HG03066 (cell line): ENCODE measurements around the gene SOX18.

Experiments used
- ATAC-seq: cut with Tn5 transposase; IDR thresholded peaks from one replicate; pipeline ENCODE4 v1.9.1; 2021; ENCODE audit warnings: low read depth; ENCODE audit not compliant: unreplicated experiment

SOX18 gene

DNA sequence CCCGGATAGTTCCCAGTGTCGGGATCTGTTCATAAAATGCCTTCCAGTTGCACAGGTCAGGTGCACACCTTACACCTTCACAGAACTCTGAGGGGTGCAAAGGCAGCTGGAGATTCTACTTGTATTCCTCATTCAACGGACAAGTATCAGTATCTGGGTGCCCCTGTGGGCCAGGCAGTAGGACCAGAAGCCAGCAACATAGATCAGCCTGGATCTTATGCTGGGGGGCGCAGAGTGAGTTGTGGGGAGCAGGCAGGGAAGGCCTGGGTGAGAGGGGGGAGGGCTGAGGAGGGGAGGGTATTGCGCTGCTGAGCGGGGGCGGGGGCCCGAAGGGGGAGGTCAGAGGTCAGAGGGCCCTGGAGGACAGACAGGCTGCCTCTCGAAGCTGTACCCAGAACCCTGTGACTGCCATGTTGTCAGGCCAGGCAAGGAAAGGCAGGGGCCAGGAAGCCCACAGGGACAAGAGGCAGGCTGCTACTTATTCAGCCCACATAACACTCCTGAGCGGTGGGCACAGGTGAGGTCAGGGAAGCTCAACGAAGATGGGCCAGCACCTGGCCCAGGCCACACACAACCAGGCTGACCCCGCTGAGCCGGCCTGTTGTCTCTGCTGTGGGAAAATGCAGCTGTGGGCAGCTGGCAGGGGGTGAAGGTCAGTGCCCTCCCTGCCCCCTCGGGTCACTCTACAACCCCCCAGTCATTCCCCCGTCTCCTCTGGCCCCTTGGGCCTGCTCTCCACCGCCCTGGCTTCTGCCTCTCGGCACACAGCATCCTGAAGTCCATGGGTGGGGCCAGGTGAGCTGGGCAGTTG is 31.6 kb upstream of the SOX18 start:
- ATAC-seq: no peak

DNA sequence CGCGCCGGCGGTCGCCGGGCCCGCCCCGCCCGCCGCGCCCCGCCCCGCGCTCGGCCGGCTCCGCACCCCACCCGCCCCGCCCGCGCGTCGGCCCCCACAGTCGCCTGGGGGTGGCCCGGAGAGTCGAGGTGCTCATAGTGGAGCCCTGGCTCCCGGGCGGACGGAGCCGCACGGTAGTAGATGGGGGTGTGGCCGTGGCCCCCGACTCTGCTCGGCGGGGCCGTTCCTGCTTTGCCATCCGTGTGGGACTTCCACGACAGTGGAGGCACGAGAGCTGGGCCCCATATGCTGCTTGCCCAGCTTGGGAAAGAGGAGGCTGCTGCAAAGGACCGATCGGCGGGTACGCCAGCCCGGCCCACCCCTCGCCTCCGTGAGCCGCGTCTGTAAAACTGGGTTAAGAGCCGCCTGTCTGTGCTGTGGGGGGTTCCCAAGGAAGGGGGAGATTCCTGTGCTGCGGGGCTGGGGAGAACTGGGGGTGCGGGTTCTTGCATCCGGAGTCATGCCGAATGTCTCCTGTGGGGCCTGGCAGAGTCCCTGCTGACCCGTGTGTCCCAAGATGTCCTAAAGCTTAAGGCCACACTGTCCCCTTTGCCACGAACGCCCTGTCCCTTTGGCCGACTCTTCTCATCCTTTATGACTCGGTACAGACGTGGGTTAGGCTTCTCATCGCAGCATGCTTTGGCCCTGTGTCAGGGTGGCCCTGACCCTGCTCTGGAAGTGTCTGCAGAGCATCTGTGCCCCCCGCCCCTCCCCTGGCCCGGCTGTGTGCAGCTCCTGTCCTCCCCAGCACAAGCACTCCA is 30.8 kb upstream of the SOX18 start, which contains the start of gene OPRL1:
Gene OPRL1, plus strand, starts transcription at position 70 of the 800 bp plus-strand sequence. CDS start 12,639 bp downstream, outside the sequence.
- no peak for ATAC-seq

DNA sequence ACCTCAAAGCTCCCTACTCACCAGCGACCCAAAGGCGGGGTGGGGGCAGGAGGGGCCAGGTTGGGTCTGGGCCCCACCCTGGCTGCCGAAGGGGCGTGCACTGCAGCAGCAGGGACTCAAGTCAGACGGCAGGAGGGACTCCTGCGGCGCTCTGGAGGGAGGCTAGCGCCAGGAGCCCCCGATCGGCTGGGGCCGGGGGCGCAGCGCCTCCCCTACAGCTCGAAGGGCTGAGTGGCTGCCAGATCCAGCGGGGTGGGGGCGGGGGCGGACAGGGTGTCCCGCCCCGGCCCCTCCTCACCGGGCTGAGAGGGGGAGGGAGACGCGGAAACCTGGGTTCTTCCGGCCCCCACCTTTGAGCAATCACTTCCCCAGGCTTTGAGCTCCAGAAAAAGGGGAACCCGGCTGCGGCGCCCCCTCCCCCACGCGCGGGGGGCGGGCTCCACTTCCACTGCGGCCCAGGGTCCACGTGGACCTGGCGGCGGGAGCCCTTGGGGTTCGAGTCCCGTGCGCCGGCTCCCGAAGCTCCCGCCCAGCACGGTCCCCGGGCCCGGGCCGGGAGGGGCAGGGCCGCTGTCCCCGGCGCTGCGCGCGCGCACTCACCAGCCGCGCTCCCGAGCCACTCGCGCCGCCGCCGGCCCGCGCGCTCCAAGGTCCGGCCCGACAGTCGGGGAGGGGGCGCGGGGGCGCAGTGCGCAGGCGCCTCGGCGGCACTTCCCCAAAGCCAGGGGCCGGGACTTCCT is 30.0 kb upstream of the SOX18 start, which contains the start of gene RGS19:
Gene RGS19, minus strand, starts transcription at position 246 of the 740 bp plus-strand sequence. CDS start 2,632 bp downstream, outside the sequence.
- no peak for ATAC-seq

DNA sequence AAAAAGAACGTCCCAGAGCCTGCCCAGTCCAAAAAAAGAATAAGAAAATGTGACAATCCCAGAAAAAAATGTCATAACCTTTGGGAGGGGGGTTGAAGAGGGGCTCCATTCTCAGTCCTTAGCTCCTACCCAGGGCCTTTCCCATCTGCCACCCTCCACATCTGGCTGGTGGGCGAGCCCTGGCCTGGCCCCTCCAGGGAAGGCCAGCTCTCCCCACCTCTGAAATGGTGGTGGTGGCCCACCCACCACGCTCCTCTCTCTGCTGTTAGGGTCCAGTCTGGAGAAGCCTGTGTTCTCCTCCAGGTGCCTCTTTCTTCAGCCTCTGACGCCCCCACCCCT is 29.5 kb upstream of the SOX18 start:
- no peak for ATAC-seq

DNA sequence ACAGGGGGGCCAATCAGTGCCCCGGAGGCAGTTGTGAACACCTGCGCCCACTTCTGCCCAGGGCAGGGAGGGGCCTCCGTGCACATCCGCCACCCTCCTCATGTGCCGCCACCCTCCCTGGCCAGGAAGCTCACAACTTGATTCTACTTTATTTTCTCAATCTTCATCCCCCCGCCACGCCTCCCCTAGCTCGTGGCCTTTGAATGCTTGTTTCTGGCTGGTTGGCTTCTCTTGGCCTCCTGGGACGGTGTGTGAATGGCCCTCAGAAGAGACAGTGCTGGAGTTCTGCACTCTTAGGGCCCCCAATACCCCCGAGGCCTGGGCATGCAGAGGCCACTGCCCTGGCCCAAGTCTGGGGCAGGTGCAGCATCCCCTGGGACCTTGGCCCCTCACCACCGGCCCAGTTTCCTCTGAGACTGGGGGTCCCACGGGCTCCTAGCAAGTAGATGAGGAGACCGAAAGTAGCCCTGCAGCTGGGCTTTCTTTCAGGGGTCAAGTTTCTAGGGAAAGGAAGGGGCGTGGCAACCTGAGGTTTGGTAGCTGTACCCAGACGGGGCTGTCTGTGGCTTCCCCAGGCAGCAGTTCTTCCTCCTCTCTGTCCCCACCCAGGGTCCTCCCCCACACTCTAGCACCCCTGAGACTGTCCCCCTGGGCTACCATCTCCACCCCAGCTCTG is 28.6 kb upstream of the SOX18 start:
- no peak for ATAC-seq

DNA sequence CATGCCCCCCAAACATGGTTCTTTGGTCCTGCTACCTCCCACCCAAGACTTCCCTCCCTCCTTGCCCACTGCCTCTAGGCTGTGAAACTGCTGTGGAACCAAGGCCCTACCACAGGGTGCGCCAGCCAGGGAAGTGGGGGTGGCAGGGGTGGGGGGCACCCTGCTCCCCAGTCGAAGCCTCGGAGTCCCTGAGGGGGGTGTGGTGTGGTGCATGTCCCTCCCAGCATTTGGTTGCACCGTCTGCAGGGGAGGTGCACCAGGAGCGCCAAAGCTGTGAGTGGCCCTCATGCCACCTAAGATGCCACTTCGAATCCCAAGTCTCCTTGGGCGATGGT is 28.1 kb upstream of the SOX18 start:
- no peak for ATAC-seq

DNA sequence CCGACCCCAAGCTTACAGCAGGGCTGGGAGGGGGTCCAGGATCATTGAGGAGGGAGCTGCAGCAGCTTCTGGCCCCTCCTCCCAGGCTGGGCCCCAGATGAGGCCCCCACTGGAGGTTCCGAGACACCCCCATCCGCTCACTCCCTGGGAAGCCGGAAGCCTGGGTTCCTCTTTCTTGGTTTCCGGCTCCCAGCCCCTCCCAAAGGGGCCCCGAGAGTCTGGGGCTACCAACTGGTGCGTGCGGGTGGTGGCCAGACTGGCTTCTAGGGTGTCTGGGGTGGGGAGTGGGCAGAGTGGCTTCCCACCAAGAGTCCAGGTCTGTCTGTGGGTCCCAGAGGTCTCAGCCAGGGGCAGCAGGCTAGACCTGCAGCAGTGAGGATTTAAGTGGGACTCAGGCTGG is 27.7 kb upstream of the SOX18 start:
- no peak for ATAC-seq

DNA sequence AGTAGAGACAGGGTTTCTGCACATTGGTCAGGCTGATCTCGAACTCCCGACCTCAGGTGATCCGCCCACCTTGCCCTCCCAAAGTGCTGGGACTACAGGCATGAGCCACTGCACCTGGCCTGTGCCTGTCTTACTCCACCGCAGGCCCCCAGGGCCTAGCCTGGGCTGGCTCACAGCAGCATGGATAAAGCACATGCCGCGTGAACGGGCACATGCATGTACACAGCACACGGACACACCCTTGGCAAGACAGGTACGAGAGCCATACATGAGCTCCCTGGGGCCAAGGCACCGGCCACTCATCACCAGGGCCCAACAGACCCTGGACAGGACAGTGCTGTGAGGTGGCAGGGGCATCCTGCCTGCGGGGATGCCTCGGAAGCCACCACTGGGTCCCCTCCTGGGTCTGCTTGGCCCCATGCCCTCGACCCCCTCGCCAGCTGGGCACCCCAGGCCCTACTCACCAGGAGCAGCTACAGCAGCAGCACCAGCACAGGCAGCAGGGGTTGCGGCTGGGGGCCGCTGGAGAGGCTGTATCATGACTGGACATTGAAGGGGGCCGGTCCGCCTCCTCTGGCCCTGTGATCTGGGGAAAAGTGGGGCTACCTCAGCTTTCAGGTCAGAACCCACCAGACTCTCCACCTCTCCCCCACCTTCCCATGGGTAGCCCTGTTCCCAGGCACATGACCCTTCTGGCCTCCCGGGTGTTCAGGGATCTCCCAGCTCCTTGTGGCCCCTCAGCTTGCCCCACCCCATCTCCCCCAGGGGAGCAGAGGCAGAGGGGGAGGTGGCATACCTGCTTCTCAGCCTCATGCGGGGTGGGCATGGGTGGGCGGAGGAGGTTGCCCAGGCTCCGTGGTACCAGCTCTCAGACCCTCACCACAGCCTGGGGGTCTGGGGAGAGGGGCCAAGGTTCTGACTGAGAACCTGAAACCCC is 26.9 kb upstream of the SOX18 start:
- ATAC-seq: no peak

DNA sequence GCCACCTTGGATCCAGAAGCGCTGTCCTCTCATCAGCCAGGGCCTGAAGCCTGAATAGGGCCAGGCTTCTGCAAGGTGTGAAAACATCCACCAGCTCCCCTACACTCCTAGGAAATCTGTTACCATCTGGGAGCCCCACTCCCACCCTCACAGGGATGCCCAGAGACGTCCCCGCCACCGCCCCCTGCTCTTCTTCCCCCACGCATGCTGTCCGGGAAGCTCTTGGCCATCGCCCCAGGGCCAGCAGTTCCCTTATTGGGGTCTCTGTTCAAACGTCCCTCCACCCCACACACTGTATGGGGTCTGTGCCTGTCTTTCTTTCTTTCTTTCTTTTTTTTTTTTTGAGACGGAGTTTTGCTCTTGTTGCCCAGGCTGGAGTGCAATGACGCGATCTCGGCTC is 26.1 kb upstream of the SOX18 start:
- no peak for ATAC-seq

DNA sequence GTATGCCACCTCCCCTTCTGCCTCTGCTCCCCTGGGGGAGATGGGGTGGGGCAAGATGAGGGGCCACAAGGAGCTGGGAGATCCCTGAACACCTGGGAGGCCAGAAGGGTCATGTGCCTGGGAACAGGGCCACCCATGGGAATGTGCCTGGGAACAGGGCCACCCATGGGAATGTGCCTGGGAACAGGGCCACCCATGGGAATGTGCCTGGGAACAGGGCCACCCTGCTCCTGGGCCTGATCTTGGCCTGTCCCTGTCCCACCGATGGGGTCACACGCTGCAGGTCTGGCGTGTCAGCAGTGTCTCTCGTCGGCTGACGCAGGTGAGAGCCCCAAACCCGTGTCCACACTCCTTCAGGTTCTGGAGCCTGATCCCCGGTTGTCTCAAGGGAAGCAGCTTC is 25.5 kb upstream of the SOX18 start:
- no peak for ATAC-seq

DNA sequence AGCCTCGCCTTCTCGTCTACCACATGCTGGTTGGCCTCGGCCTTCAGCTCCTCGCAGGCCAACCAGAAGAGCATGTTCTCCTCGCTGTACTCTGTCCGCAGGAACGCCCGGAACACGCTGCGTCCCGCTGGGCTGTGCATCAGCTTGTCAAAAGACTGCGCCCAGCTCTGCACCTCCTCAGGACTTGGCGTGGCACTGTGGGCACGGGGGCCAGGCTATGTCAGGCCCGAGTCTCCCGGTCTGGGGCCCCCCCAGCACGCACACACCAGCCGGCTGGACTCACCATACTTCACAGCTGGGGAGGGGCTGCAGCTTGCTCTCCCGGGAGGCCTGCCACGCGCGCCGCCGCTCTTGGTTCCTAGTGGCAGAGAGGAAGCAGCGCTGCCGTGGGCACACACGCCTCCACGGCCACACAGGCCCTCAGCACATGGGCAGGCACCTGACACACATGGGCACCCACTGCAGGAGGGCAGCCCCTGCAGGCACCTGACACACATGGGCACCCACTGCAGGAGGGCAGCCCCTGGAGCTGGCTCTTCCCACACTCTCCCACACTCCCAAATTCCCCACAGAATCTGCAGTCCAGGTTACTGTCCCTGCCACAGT is 24.8 kb upstream of the SOX18 start:
- ATAC-seq: no peak

DNA sequence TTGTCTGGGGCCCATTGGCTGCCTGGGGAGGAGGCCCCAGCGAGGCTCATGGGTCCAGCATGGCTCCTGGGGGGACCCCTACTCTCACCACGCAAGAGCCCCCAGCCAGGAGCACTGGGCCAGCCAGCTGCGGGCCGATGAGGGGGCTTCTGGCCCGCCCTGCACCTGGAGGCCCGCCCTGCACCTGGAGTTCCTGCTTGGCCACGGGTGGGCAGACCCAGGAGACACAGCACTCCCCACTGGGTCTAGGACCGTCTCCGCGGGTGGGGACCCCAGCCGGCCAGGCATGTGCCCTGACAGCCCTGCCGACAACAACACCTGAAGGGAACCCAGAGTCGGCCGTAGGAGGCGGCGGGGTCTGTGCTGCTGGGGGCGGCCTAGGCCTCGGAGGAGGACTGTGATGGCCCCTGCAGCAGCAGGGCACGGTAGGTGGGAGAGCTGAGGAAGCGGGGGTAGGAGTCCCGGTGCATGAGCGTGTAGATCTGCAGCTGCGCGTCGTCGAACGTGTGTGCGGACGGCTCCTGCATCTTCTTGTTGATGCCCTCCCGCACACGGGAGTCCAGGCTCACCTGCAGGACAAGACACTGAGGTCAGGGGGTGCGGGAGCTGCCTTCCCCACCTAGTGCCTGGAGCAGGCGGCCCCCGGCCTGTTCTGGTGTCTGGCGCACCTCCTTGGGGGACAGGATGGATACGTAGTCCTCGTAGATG is 24.2 kb upstream of the SOX18 start:
- no peak for ATAC-seq

DNA sequence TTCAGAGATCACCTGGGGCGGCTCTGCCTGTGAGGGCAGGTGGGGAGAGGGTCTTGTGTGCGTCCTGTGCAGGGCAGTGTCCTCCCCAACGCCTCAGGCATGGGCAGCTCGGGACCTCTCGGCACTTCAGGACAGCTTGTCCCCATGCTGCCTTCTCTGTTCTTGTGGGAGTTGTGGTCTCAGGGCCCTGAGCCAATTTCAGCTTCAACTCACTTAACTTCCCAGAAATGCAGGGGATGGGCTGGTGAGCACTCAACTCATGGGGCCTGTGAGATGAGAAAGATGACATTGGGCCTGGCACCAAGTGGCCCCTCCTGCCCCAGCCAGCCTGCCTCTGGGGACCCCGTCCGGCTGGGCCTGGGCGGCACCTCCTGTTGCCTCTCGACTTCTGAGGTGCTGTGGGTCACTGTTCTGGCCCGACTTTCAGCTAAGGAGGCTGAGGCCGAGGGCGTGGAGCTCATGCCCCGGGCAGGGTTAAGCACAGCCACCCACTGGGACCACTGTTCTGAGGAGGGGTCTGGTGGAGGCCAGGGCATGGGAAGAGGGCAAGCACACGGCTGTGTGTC is 23.1 kb upstream of the SOX18 start:
- ATAC-seq: no peak

DNA sequence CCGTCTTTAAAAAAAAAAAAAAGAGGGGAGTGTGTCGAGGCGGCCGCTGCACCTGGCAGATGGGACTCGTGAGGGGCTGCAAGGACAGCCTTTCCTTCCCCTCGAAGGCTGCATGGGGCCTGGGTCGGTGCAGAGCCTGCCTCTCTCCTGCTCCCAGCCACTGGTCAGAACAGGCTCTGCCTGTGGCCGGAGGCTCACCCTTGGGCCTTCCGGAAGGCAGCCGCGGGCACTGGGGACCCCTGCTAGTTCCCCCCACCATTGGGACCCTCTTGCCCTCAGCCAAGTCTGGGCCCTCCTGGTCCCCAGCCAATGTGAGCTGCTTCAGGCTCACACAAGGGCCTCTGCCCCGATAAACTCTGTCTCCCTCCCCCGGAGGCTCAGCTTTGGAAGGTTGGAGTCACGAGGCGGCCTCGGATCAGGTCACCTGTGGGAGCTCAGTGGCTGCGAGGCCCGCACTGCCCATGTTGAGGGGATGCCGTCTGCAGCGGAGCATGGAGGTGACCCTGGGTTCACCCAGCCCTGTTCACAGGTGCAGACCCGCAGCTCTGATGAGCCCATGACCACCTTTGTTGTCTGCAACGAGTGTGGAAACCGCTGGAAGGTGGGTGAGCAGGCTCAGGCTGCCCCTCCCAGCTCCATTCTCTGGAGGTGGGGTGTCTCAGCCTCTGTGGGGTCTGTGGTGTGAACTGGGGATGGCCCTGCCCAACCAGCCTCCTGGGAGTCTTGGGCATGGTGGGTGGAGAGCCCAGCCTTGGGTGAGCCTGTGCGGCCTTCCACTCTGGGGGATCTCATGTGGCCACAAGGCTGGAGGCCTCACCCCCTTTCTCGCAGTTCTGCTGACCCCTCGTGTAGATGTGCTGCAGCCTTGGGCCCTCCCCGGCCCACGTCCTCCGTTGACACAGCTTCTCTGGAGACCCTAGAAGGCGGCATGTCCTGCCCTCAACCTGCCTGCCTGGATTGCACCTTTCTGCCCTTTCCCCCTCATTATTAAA is 22.2 kb upstream of the SOX18 start:
- ATAC-seq: no peak

DNA sequence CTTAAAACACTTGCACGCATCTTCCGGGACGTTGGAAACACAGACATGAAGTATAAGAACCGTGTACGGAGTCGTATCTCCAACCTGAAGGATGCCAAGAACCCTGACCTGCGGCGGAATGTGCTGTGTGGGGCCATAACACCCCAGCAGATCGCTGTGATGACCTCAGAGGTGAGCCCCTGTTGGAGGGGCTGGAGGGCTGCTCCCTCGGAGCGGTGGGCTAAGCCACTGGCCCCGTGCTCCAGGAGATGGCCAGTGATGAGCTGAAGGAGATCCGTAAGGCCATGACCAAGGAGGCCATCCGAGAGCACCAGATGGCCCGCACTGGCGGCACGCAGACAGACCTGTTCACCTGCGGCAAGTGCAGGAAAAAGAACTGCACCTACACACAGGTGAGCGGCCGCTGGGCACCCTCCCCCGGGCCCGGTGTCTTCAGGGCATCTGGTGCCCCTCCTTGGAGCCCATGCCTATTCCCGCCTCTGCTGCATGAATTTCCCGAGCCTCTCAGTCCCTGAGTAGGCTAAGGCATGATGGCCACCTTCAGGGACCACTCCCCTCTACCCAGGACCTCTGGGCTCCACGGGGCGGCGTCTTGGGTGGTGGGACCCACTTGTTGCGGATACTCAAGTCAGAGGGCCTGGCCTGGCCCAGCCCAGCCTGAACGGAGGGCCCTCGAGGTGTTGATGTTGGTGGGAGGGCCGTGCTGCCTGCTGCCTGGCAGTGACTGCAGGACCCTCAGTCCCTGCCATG is 21.0 kb upstream of the SOX18 start:
- ATAC-seq: no peak

DNA sequence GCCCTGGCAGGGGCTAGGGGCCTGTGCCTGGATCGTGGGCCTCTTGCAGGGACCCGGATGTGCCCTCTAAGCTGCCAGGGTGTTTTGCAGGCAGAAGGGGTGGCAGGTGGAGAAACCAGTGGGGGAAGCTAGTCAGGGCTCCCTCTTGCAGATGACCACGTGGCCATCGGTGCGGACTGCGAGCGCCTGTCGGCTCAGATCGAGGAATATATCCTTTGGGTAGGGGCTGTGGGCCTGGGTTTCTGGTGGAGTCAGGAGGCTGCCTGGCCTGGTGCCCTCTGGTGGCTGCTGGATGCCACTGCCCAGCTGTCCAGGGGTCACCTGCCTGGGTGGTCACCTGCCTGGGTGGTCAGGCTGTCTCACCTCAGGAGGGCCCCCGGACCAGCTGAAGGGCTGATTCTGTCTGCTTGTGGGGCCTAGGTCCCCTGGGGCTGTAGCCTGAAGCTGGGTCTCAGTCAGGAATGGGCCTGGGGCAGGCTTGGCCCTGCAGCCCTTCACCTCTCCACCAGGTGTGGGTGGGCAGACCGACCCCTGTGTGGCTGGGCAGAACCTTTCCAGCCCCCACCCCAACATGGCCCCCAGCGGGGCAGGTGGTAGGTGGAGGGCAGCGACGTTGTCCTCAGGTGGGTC is 20.3 kb upstream of the SOX18 start:
- ATAC-seq: no peak
